GM18502 (cell line): ENCODE data around the gene DCAF8L2.
"Not testable (repeated sequence)": the region's sequence is repeated elsewhere in the genome, so short reads cannot be mapped to it uniquely, and the experiment has no call there.

Source experiments
- ATAC-seq: cut with Tn5 transposase; IDR thresholded peaks from one replicate; pipeline ENCODE4 v1.9.1; 2021; ENCODE audit warnings: mild to moderate bottlenecking; ENCODE audit not compliant: unreplicated experiment, poor library complexity

DCAF8L2 gene

DNA sequence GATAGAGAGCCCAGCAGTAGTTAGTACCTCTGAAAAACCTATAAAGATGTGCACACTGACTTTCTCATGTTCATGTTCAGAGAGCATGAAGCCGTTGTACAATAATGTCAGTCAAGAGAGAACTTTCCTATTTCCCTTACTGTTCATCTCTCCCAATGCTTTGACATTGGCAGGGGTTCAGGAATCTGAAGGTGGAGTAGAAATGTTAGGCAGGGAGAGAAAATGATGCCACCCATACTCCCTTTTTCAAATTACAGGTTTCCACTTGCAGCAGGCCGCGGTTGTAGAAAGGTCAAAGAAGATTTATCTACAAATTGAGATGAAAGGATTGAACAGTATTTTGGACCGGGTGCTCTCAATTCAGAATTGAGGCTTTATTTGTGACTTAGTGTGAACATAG, 84.3 kb downstream of the DCAF8L2 start:
- no peak for ATAC-seq

- ATAC-seq, result no peak
Measured at GRCh38 chrX:27675493-27675892, 85.3 kb downstream of the DCAF8L2 start.

GRCh38 chrX:27679281-27679680, 89.1 kb downstream of the DCAF8L2 start:
- ATAC-seq, result no peak

DNA sequence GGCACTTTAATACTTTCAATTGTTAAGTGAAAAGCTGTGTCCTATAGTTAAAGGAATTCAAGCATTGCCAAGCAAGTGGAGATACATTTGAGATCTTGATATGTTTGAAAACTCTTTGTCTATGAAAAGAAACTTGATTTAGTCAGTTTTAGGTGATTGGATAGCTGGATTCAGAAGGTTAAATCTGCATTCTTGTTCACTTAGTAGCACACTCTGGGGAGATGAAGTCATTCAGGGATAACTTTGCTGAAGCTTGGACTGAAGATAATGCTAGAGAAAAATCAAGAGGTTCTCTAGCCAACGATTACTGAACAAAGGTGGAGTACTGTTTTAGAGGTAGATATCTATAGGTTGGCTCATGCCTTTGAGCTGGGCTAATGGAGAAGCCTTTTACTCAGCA, 90.6 kb downstream of the DCAF8L2 start:
- ATAC-seq, result no peak

GRCh38 chrX:27683566-27684208, 93.5 kb downstream of the DCAF8L2 start:
- peak; percentile 65 for ATAC-seq

DNA sequence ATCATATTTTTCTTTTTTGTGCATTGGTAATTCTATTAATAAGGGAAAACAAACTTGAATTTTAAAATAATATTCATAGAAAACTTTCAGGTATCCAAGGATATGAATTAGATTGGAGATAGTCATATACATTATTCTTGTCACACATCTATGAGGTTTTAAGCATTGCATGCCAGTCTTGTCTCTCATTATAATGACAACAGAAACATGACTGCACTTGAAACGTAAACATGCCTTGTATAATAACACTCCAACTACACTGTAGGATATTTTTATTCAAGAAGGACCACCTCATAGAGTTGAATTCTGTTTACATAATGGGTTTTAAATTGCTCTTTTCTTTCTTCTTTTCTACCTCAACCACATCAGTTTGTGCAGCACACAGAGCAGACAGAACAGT, 104.5 kb downstream of the DCAF8L2 start:
- ATAC-seq, result no peak

- ATAC-seq, result no peak
Measured at GRCh38 chrX:27706526-27706925, 116.4 kb downstream of the DCAF8L2 start.

DNA sequence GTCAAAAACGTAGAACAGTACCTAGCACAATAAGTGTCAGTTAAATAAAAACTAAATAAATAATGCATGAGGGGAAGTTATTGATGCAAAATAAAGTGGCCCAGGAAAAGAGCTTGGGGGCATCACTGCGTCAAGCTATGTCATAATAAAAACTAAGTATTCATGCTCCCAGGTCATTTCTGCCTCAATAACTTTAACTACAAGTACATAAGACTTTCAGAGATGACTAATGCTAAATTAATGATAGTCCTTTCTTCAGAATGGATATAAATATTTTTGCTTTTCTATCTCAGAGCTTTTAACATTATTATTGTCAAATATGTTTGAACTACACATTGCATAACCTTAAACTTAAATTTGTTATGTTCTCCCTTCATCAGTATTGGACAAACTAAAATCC, 125.5 kb downstream of the DCAF8L2 start:
- ATAC-seq, result no peak

GRCh38 chrX:27728291-27728690, 138.1 kb downstream of the DCAF8L2 start:
- ATAC-seq, result no peak

GRCh38 chrX:27731962-27732361, 141.8 kb downstream of the DCAF8L2 start:
- no peak for ATAC-seq

DNA sequence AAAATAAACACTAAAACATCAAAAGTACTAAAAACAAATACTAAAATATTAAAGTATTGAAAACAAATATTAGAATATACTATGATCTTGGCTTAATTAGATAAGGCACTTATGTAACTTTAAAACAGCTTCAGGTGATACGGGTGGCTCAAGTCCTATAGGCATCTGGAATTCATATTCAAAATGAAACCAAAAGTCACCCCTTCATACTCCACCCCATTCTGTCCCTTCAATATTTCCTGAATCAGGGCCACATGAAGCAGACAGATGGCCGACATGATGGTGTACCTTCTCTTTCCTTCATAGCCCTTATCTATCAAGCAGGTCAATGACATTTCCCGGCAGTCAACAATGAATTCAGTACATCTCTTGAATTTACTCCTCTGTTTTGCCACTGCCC, 145.8 kb downstream of the DCAF8L2 start:
- ATAC-seq, result no peak

- ATAC-seq, result no peak
Measured at GRCh38 chrX:27740933-27741332, 150.8 kb downstream of the DCAF8L2 start.

- ATAC-seq, result not testable (repeated sequence)
Measured at GRCh38 chrX:27743521-27743920, 153.4 kb downstream of the DCAF8L2 start.

DNA sequence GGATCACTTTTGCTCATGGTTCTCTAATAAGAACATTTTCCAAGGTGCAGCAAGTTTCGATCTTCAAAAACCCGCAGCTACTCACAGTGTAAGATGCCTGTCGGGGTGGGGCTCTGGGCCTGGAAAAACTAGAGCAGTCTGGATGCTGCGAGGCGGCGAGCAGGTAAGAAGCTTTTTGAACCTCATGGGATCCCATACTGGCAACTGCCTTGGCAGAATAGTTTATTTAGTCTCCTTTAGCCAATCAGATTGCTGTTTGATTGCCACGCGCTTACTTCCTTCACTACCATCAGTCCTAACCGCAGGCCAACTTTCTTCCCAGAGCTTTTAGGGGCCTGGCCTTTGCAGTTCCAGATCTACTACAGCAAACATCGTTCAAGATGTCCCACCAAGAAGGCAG, 156.4 kb downstream of the DCAF8L2 start:
- no peak for ATAC-seq

DNA sequence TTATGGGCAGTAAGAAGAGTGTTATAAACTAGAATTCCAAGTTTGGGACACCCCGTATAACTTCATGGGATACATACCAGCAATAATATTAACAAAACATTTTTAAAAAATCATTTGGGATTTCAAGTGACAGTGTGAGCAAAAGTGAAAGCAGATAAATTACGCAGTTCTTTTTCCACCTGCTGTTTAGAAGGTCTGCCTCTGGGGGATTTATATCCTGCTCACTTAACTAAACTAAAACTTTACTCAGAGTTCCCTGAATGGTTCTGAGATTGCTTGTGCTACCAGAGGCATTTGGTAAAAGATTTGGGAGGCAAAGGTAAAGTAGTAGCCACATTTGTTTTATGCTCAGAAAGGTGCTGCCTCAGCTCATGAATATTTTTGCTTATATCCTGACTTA, 160.2 kb downstream of the DCAF8L2 start:
- ATAC-seq, result not testable (repeated sequence)

DNA sequence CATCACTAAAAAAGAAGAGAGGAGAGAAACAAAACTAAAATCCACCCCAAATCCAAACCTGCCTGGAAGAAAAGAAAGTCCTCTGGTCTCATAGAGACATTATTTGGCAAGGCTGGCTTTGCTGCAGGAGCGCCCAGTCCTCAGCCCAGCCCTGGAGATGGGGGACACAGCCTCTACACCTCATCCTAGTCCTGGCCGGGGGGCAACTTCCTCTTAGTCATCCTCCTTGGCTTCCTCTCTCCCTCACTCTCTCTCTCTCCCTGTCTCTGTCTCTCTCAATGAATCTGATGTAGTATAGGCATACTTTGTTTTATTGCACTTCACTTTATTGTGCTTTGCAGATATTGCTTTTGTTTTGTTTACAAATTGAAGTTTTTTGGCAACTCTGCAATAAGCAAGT, 161.8 kb downstream of the DCAF8L2 start:
- ATAC-seq, result no peak

- no peak for ATAC-seq
Measured at GRCh38 chrX:27765718-27766117, 175.6 kb downstream of the DCAF8L2 start.

DNA sequence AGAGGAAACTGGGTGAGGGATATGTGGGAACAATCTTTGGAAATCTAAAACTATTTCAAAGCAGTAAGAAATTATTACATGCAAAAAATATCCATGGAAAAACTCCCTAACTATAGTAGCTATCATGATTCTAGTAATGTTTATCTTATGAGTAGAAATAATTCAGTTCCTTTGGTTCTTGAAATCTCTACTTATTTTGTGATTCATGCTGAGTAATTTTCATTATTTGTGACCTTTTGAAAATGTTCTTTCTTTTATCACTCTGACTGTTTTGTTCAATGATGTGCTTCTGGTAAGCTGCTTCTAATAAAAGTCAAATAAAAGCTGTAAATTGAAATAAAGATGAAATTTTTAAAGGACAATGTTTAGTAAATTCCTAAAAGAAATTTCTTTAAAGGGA, 177.2 kb downstream of the DCAF8L2 start:
- ATAC-seq, result no peak

- no peak for ATAC-seq
Measured at GRCh38 chrX:27775984-27776383, 185.8 kb downstream of the DCAF8L2 start.

DNA sequence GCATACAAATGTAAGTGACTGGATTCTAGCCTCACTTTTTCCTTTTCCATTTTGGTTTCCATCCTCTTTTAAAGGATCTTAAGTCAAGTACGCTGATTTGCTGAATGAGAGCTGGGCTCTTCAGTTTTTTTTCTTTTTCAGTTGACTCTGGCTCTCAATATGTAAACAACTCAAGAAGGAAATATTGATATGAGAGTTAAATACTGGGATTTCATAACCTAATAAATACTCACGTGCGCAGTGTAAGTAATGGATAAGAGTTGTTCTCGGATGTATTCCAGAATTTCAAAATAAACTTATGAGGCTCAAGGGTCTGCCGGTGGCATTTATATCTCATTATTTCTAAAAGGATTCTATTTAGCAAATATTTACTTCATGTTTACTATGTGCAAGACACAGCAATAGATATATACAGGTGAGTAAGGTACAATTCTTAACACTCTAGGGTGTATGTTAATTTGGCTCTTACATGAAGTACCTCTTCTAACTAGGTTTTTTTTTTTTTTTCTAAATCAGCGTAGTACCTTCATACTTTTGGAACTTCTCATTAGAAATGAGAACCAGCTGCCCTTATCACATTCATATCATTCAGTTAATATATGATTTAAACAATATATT, 206.6 kb downstream of the DCAF8L2 start:
- no peak for ATAC-seq

GRCh38 chrX:27797575-27797974, 207.4 kb downstream of the DCAF8L2 start:
- ATAC-seq, result no peak
